Measurements from ENCODE around the gene MET.

MET gene

GRCh38 chr7:116776610-116777289 lies 104.8 kb downstream of the MET start:
- Histone ChIP-seq H3K9ac (ENCODE audit: low read length) (no peak overlapping the region), H2AFZ (ENCODE audit: low read depth, low read length, severe bottlenecking) (no peak overlapping the region), H3K27ac (ENCODE audit: low read depth, low read length) (no peak overlapping the region), H3F3A (ENCODE audit: insufficient read depth) (no peaks in the 10 kb centered on the region), H3K9me3 (ENCODE audit: insufficient read depth, low read length) (no peaks in the 10 kb centered on the region), H4K20me1 (ENCODE audit: low read depth, low read length) (no peaks in the 10 kb centered on the region), H3K36me3 (ENCODE audit: low read length) (no peaks in the 10 kb centered on the region), H3K27me3 (ENCODE audit: low read length) (no peaks in the 10 kb centered on the region), H3K4me2 (ENCODE audit: low read depth, low read length, poor library complexity, severe bottlenecking) (no peak overlapping the region), H3K9me2 (replicated peaks; ENCODE audit: insufficient read depth, low read length) (no peaks in the 10 kb centered on the region), H3K4me3 (ENCODE audit: insufficient read depth, low read length, poor library complexity, severe bottlenecking) (no peak overlapping the region), H3K79me2 (ENCODE audit: insufficient read depth, low read length) (no peaks in the 10 kb centered on the region)
- TF ChIP-seq EZH2phosphoT487 (conservative IDR thresholded peaks at IDR 0.05; ENCODE audit: low read length) (no peak), CTCF (IDR thresholded peaks at IDR 0.05; ENCODE audit: insufficient read depth, low read length, poor library complexity, severe bottlenecking) (no peak)

- Histone ChIP-seq H2AFZ (ENCODE audit: low read depth, low read length, severe bottlenecking) (no peak overlapping the region), H3K27me3 (ENCODE audit: low read length) (no peaks in the 10 kb centered on the region), H3K4me3 (ENCODE audit: insufficient read depth, low read length, poor library complexity, severe bottlenecking) (no peak overlapping the region), H3K9ac (ENCODE audit: low read length) (no peak overlapping the region), H3K27ac (ENCODE audit: low read depth, low read length) (no peak overlapping the region), H3K36me3 (ENCODE audit: low read length) (no peaks in the 10 kb centered on the region), H3K79me2 (ENCODE audit: insufficient read depth, low read length) (no peaks in the 10 kb centered on the region), H3K4me2 (ENCODE audit: low read depth, low read length, poor library complexity, severe bottlenecking) (no peak overlapping the region), H3K9me2 (replicated peaks; ENCODE audit: insufficient read depth, low read length) (no peaks in the 10 kb centered on the region), H4K20me1 (ENCODE audit: low read depth, low read length) (no peaks in the 10 kb centered on the region), H3F3A (ENCODE audit: insufficient read depth) (no peaks in the 10 kb centered on the region), H3K9me3 (ENCODE audit: insufficient read depth, low read length) (no peaks in the 10 kb centered on the region)
- no peak for TF ChIP-seq EZH2phosphoT487 (conservative IDR thresholded peaks at IDR 0.05; ENCODE audit: low read length)
- TF ChIP-seq CTCF (IDR thresholded peaks at IDR 0.05; ENCODE audit: insufficient read depth, low read length, poor library complexity, severe bottlenecking), result no peak
Measured at GRCh38 chr7:116777651-116778281, 105.8 kb downstream of the MET start.

- Histone ChIP-seq H3K9ac (ENCODE audit: low read length) (no peak overlapping the region), H3K36me3 (ENCODE audit: low read length) (no peaks in the 10 kb centered on the region), H4K20me1 (ENCODE audit: low read depth, low read length) (no peaks in the 10 kb centered on the region), H3F3A (ENCODE audit: insufficient read depth) (no peaks in the 10 kb centered on the region), H3K27me3 (ENCODE audit: low read length) (no peaks in the 10 kb centered on the region), H3K9me2 (replicated peaks; ENCODE audit: insufficient read depth, low read length) (no peaks in the 10 kb centered on the region), H3K79me2 (ENCODE audit: insufficient read depth, low read length) (no peaks in the 10 kb centered on the region), H3K4me2 (ENCODE audit: low read depth, low read length, poor library complexity, severe bottlenecking) (no peak overlapping the region), H3K27ac (ENCODE audit: low read depth, low read length) (no peak overlapping the region), H3K9me3 (ENCODE audit: insufficient read depth, low read length) (no peaks in the 10 kb centered on the region), H3K4me3 (ENCODE audit: insufficient read depth, low read length, poor library complexity, severe bottlenecking) (no peak overlapping the region), H2AFZ (ENCODE audit: low read depth, low read length, severe bottlenecking) (no peak overlapping the region)
- no peak for TF ChIP-seq EZH2phosphoT487 (conservative IDR thresholded peaks at IDR 0.05; ENCODE audit: low read length)
- TF ChIP-seq CTCF (IDR thresholded peaks at IDR 0.05; ENCODE audit: insufficient read depth, low read length, poor library complexity, severe bottlenecking), result no peak
Measured at GRCh38 chr7:116779216-116779615, 107.2 kb downstream of the MET start.

All from SU-DHL-6 (cell line).